ENCODE data around the gene C5.

C5 gene

GRCh38 chr9:120998111-120998510 is 52.0 kb downstream of the C5 start:
- no peak overlapping the region for H4K12ac ChIP-seq (ENCODE audit: low read depth, low read length)
- no peak overlapping the region for H2BK120ac ChIP-seq (ENCODE audit: insufficient read depth, low read length, poor library complexity)
- H3K27me3 ChIP-seq (ENCODE audit: insufficient read depth, low read length), result no peaks in the 10 kb centered on the region

GRCh38 chr9:120997502-120997901 is 52.6 kb downstream of the C5 start:
- Histone ChIP-seq H3K18ac (ENCODE audit: low read length) (no peak overlapping the region), H4K91ac (ENCODE audit: low read depth, low read length) (no peak overlapping the region), H4K8ac (ENCODE audit: low read depth, low read length) (no peak overlapping the region), H3K4ac (ENCODE audit: low read depth, low read length) (no peak overlapping the region), H2BK5ac (ENCODE audit: low read depth, low read length, poor library complexity) (no peak overlapping the region), H2AFZ (ENCODE audit: insufficient read depth, low read length, poor library complexity) (no peak overlapping the region), H3K9me3 (ENCODE audit: insufficient read depth, low read depth, low read length) (no peaks in the 10 kb centered on the region), H3K14ac (ENCODE audit: low read length) (no peak overlapping the region), H3K79me2 (ENCODE audit: control insufficient read depth, insufficient read depth, low read length, poor library complexity) (no peaks in the 10 kb centered on the region), H4K12ac (ENCODE audit: low read depth, low read length) (no peak overlapping the region), H3K4me3 (ENCODE audit: low read depth, low read length) (no peak overlapping the region), H2BK12ac (ENCODE audit: low read length) (no peak overlapping the region), H3K4me2 (ENCODE audit: low read length) (no peak overlapping the region), H3K79me1 (ENCODE audit: low read length) (no peaks in the 10 kb centered on the region), H3K23ac (ENCODE audit: low read length) (no peak overlapping the region), H3K27ac (ENCODE audit: low read depth, low read length) (no peak overlapping the region), H3K9ac (ENCODE audit: low read length) (no peak overlapping the region), H3K4me1 (ENCODE audit: control insufficient read depth in 1 of 2, insufficient read depth in 2 of 2, low read length in 2 of 2) (no peaks in the 10 kb centered on the region), H3K36me3 (ENCODE audit: control insufficient read depth in 1 of 2, insufficient read depth in 2 of 2, low read length in 2 of 2) (peaks cover 0 to 2% of the 10 kb centered on the region in 2 experiments), H2BK120ac (ENCODE audit: insufficient read depth, low read length, poor library complexity) (no peak overlapping the region), H3K27me3 (ENCODE audit: insufficient read depth, low read length) (no peaks in the 10 kb centered on the region), H2AK5ac (ENCODE audit: low read length) (no peak overlapping the region)
- DNase-seq, result no peak
- WGBS (ENCODE audit: extremely low coverage, insufficient coverage, insufficient read length), result no CpG with 5 or more reads among the region's 7 CpGs

More at GRCh38 chr9:120998111-120998510, 52.0 kb downstream of the C5 start:
- whole genome bisulfite sequencing (ENCODE audit: extremely low coverage, insufficient coverage, insufficient read length), result no CpG with 5 or more reads among the region's 2 CpGs
- Histone ChIP-seq H2AFZ (ENCODE audit: insufficient read depth, low read length, poor library complexity) (no peak overlapping the region), H3K36me3 (ENCODE audit: control insufficient read depth in 1 of 2, insufficient read depth in 2 of 2, low read length in 2 of 2) (peaks cover 0 to 2% of the 10 kb centered on the region in 2 experiments), H2BK12ac (ENCODE audit: low read length) (no peak overlapping the region), H3K27ac (ENCODE audit: low read depth, low read length) (no peak overlapping the region), H3K4me3 (ENCODE audit: low read depth, low read length) (no peak overlapping the region), H3K18ac (ENCODE audit: low read length) (no peak overlapping the region), H3K9me3 (ENCODE audit: insufficient read depth, low read depth, low read length) (no peaks in the 10 kb centered on the region), H3K9ac (ENCODE audit: low read length) (no peak overlapping the region), H4K8ac (ENCODE audit: low read depth, low read length) (no peak overlapping the region), H2BK5ac (ENCODE audit: low read depth, low read length, poor library complexity) (no peak overlapping the region), H3K14ac (ENCODE audit: low read length) (no peak overlapping the region), H3K79me2 (ENCODE audit: control insufficient read depth, insufficient read depth, low read length, poor library complexity) (no peaks in the 10 kb centered on the region), H3K4me2 (ENCODE audit: low read length) (no peak overlapping the region), H3K23ac (ENCODE audit: low read length) (no peak overlapping the region), H4K91ac (ENCODE audit: low read depth, low read length) (no peak overlapping the region), H3K4ac (ENCODE audit: low read depth, low read length) (no peak overlapping the region), H2AK5ac (ENCODE audit: low read length) (no peak overlapping the region), H3K79me1 (ENCODE audit: low read length) (no peaks in the 10 kb centered on the region), H3K4me1 (ENCODE audit: control insufficient read depth in 1 of 2, insufficient read depth in 2 of 2, low read length in 2 of 2) (no peaks in the 10 kb centered on the region)
- no peak for DNase-seq

GRCh38 chr9:120996409-120996808 is 53.7 kb downstream of the C5 start:
- Histone ChIP-seq H3K23ac (ENCODE audit: low read length) (peak overlapping the region; percentile 99), H2BK5ac (ENCODE audit: low read depth, low read length, poor library complexity) (no peak overlapping the region), H3K79me2 (ENCODE audit: control insufficient read depth, insufficient read depth, low read length, poor library complexity) (no peaks in the 10 kb centered on the region), H2AK5ac (ENCODE audit: low read length) (no peak overlapping the region), H3K4me2 (ENCODE audit: low read length) (no peak overlapping the region), H3K27me3 (ENCODE audit: insufficient read depth, low read length) (no peaks in the 10 kb centered on the region), H4K8ac (ENCODE audit: low read depth, low read length) (no peak overlapping the region), H3K79me1 (ENCODE audit: low read length) (no peaks in the 10 kb centered on the region), H3K4me1 (ENCODE audit: control insufficient read depth in 1 of 2, insufficient read depth in 2 of 2, low read length in 2 of 2) (no peaks in the 10 kb centered on the region), H3K4ac (ENCODE audit: low read depth, low read length) (no peak overlapping the region), H3K18ac (ENCODE audit: low read length) (no peak overlapping the region), H2BK120ac (ENCODE audit: insufficient read depth, low read length, poor library complexity) (no peak overlapping the region), H3K9me3 (ENCODE audit: insufficient read depth, low read depth, low read length) (no peaks in the 10 kb centered on the region), H3K9ac (ENCODE audit: low read length) (peak overlapping the region; percentile 74), H4K91ac (ENCODE audit: low read depth, low read length) (no peak overlapping the region), H3K4me3 (ENCODE audit: low read depth, low read length) (peak overlapping the region; percentile 53), H4K12ac (ENCODE audit: low read depth, low read length) (no peak overlapping the region), H2BK12ac (ENCODE audit: low read length) (no peak overlapping the region), H3K36me3 (ENCODE audit: control insufficient read depth in 1 of 2, insufficient read depth in 2 of 2, low read length in 2 of 2) (peaks cover 0 to 2% of the 10 kb centered on the region in 2 experiments), H3K14ac (ENCODE audit: low read length) (no peak overlapping the region), H2AFZ (ENCODE audit: insufficient read depth, low read length, poor library complexity) (no peak overlapping the region), H3K27ac (ENCODE audit: low read depth, low read length) (no peak overlapping the region)
- WGBS (ENCODE audit: extremely low coverage, insufficient coverage, insufficient read length), result no CpG with 5 or more reads among the region's 3 CpGs
- no peak for DNase-seq

GRCh38 chr9:120989065-120989464 is 61.0 kb downstream of the C5 start:
- H4K8ac ChIP-seq (ENCODE audit: low read depth, low read length), result no peak overlapping the region
- no peak overlapping the region for H3K4me3 ChIP-seq (ENCODE audit: low read depth, low read length)
- H3K4me1 ChIP-seq (ENCODE audit: control insufficient read depth in 1 of 2, insufficient read depth in 2 of 2, low read length in 2 of 2), result no peaks in the 10 kb centered on the region
- no peak overlapping the region for H2AFZ ChIP-seq (ENCODE audit: insufficient read depth, low read length, poor library complexity)
- no peak overlapping the region for H4K91ac ChIP-seq (ENCODE audit: low read depth, low read length)
- no peak overlapping the region for H2BK5ac ChIP-seq (ENCODE audit: low read depth, low read length, poor library complexity)
- H3K14ac ChIP-seq (ENCODE audit: low read length), result no peak overlapping the region
- H3K27ac ChIP-seq (ENCODE audit: low read depth, low read length), result no peak overlapping the region
- WGBS (ENCODE audit: extremely low coverage, insufficient coverage, insufficient read length), result no CpG with 5 or more reads among the region's 4 CpGs
- no peak overlapping the region for H3K4me2 ChIP-seq (ENCODE audit: low read length)
- no peak overlapping the region for H2BK12ac ChIP-seq (ENCODE audit: low read length)
- no peak overlapping the region for H3K18ac ChIP-seq (ENCODE audit: low read length)
- no peak overlapping the region for H3K9ac ChIP-seq (ENCODE audit: low read length)
- no peak overlapping the region for H2BK120ac ChIP-seq (ENCODE audit: insufficient read depth, low read length, poor library complexity)
- H3K36me3 ChIP-seq (ENCODE audit: control insufficient read depth in 1 of 2, insufficient read depth in 2 of 2, low read length in 2 of 2), result no peaks in the 10 kb centered on the region
- no peak overlapping the region for H3K4ac ChIP-seq (ENCODE audit: low read depth, low read length)
- no peak for DNase-seq
- no peaks in the 10 kb centered on the region for H3K27me3 ChIP-seq (ENCODE audit: insufficient read depth, low read length)
- H3K79me1 ChIP-seq (ENCODE audit: low read length), result no peaks in the 10 kb centered on the region
- no peak overlapping the region for H4K12ac ChIP-seq (ENCODE audit: low read depth, low read length)
- H3K23ac ChIP-seq (ENCODE audit: low read length), result no peak overlapping the region
- H2AK5ac ChIP-seq (ENCODE audit: low read length), result no peak overlapping the region
- no peaks in the 10 kb centered on the region for H3K79me2 ChIP-seq (ENCODE audit: control insufficient read depth, insufficient read depth, low read length, poor library complexity)
- no peaks in the 10 kb centered on the region for H3K9me3 ChIP-seq (ENCODE audit: insufficient read depth, low read depth, low read length)

All from trophoblast cell (in vitro differentiated cells and primary cell).